Renal pelvis (tissue), 4 donors: ENCODE data around the gene SMIM11. TPM values are rescaled to one million over a fixed set of nuclear protein-coding genes. Genes with fewer than 3 reads are reported as not detected.
"Not testable (repeated sequence)": the region's sequence is repeated elsewhere in the genome, so short reads cannot be mapped to it uniquely, and the experiment has no call there.

Experiments used
- DNase-seq: peaks from one replicate; pipeline ENCODE4 v3.0.0-alpha.2; 2013
- polyA plus RNA-seq, 3 donors: library from polyadenylated mRNA; unstranded; fragments of 120-200 nt; gene quantifications; one replicate each; pipeline ENCODE4 v1.2.1, GENCODE V29; 2013; ENCODE audit not compliant: insufficient read length in 3 of 3

SMIM11 gene
- polyA plus RNA-seq, 3 donors, result 2.5 to 9.2 (median 4.6) TPM

DNA sequence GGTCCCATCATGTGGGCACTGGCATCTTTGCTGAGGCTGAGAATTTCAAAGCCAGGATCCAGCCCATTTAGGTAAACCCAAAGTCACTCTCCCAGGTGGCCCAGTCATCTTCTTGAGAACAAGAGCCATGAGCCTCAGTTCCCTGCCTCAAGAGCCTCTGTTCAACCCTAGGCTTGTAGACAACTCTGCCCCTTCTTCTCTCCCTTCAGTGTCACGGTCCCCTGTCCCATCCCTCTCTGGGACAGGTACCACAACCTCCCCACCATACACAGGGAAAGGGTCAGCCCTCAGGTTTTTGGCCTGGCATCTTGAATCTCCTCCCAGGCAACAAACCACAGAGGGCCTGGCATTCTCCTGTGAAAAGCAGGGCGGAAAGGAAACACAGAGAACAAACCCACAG is 30.4 kb downstream of the SMIM11 start:
- not testable (repeated sequence) for DNase-seq

DNA sequence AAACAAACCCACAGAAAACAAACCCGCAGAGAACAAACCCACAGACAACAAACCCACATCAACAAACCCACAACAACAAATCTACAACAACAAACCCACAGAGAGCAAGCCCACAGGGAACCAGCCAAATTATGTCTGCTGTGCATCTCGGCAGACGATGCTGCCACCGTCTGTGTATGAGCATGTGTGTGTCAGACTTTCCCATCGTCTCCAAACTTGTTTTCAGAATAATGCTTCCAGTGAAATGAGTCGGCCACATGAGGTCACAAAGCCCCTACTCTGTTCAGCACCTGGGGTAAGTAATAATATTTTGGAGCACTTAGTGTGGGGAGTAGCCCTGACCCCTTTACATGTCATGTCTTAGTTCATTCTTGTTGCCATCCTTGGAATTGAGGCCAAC is 30.8 kb downstream of the SMIM11 start:
- not testable (repeated sequence) for DNase-seq

DNA sequence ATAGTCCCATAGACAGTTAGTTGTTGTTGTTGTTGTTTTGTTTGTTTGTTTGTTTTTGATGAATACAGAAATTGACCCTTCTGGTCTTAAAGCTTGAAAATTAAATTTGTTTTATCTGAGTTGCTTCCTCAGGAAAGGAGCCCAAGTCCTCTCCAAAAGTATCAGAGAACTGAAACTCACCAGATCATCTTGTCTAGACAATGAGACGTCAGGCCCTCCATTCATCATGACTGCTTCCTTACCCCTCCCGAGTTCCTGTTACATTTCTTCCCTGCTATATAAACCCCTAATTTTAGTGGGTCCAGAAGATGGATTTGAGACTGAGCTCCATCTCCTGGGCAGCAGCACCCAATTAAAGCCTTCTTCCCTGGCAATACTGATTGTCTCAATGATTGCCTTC is 31.4 kb downstream of the SMIM11 start:
- DNase-seq, result not testable (repeated sequence)

DNA sequence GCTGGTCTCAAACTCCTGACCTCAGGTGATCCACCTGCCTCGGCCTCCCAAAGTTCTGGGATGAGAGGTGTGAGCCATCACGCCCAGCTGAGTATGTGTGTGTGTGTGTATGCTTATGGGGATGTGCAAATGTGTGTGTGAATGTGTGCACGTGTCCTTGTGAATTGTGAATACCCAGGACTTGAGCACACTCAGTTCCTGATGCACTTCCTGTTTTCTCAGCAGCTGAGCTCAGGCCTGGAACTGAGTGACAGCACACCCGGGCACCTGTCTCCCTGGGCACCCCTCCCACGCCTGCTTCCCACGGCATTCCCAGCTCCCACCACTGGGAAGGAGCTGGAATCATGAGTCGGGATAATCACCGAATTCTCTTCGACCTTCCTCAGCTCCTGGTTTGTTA is 32.0 kb downstream of the SMIM11 start:
- not testable (repeated sequence) for DNase-seq

DNA sequence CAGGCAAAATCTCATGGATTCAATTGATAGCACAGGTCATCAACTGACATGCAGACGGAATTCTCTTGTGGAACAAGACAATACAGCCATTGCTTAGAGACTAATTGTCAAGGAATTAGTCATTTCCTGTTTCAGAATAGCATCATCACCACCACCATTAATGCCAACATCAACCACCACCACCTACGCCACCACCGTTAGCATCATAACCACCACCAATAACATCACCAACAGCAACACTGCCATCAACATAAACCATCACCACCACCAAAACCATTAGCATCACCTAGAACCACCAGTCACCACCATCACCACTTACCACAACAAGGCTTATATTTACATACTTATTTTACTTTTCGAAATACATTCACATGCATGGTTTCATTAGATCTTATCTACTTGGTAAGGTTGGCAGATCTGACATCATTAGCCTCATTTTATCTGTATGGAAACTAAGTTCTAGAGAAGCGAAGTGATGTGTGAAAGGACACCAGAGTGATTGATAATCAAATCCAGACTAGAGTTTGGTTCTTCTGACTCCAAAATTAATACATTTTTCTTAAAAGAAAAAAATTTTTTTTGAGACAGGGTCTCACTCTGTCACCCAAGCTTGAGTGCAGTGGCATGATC is 42.3 kb downstream of the SMIM11 start:
- not testable (repeated sequence) for DNase-seq

DNA sequence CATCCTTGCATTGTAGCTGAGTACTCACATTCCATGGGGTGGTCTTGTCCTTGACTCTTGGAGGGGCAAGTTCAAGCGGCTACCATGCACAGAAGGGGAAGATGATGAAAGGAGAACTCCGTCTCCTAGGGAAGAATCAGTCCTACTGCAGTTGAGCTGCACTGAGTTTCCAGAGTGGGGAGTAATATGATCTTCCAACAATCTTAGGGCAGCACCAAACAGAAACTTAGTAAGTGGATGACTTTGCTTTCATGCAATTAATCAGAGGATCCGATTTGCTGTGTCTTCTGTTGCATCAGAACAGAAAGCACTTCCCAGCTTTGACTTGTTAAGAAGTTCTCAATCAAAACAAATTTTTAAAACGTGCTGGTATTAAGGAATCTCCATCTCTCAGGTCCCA is 48.5 kb downstream of the SMIM11 start, which contains the start of gene SMIM34:
Gene SMIM34, minus strand, starts transcription at position 147 of the 400 bp plus-strand sequence. Its CDS starts 112 bp downstream, at position 35.
- not testable (repeated sequence) for DNase-seq

DNA sequence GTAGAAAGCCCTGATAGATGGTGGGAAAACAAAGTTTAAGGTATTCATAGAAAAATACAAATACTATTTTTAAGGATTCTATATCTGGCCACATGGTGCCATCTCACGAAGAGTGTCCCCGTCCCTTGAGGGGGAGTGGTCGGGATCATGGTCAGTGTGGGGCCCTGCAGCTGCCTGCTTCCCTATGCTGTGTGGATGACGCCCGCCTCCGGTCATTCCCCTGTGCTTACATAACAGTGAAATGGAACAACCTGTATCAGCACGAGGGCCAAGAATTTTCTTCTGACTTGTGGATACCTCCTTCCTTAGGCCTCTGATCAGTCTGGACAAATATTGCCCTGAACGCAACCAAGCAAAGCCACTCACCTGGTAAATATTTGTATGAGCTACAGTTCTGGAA is 52.0 kb downstream of the SMIM11 start:
- DNase-seq, result not testable (repeated sequence)

DNA sequence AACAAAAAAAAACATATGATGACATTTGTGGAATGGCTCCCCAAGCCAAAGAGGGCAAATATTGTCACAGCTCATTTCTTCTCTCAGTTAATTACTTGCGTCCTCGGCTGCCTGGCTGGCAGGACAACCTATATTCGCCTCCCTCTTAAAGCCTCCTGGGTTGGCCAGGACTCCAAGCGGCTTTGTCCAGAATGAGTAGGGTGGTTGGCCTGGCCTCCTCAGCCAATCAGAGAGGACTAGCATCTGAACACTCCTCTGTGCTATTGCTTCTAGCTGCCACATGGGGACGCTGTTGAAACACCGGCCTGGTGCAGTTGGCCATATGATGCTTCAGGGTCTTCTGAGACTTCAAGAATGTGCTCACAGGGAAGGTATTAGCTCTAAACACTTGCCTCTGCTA is 53.1 kb downstream of the SMIM11 start:
- DNase-seq, result not testable (repeated sequence)

DNA sequence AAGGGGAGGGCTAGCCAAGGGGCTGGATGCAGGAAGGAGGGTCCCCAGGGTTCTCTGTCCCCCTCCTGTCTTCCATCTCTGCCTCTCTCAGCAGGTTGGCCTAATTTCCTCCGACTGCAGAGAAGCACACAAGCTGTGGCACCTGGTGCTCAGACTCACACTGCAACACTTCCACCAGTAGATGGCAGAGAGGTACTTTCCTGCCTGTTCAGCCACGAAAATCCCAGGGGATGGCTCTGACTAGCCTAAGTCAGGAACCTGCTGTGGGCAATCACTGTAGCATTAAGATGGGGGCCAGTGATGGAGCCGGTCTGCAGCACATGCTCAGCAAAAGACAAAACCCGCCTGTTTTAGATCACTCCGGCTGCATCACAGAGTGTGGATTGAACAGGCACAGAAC is 54.4 kb downstream of the SMIM11 start:
- not testable (repeated sequence) for DNase-seq

Other genes with a start within 250 kb of the SMIM11 start
- 1 to 10 TPM in 2 of 3 donors, under 1 TPM in 1; 0.81 to 1.2 (median 1.0) TPM for gene KCNE2, start 11.5 kb upstream of the SMIM11 start, polyA plus RNA-seq
- gene SMIM34, start 48.4 kb downstream of the SMIM11 start, polyA plus RNA-seq, result 1 to 10 TPM in 2 of 3 donors, under 1 TPM in 1; 0.24 to 1.5 (median 1.1) TPM
- gene KCNE1, start 136.7 kb downstream of the SMIM11 start, polyA plus RNA-seq, result 1 to 10 TPM in 2 of 3 donors, under 1 TPM in 1; 0.75 to 1.4 (median 1.0) TPM
- gene RCAN1, start 239.6 kb downstream of the SMIM11 start, polyA plus RNA-seq, result 10 to 100 TPM; 29.7 to 34.2 (median 30.4) TPM